ENCODE results near the gene DDB1. TPM values are rescaled to one million over a fixed set of nuclear protein-coding genes. Genes with fewer than 3 reads are reported as not detected.

The DDB1 gene
- total RNA-seq, 2 experiments from 2014 or later: 308 to 315 TPM

GRCh38 chr11:61281581-61282250 is 51.2 kb downstream of the DDB1 start:
- H3K9me3 Mint-ChIP-seq: no peaks in the 10 kb centered on the region
- DNase-seq: peak; percentile 36
- H3K4me3 Mint-ChIP-seq: no peak overlapping the region
- H3K27me3 Mint-ChIP-seq: no peaks in the 10 kb centered on the region
- H3K27ac Mint-ChIP-seq: no peak overlapping the region
- H3K36me3 Mint-ChIP-seq: peaks cover 45% of the 10 kb centered on the region
- H3K4me1 Mint-ChIP-seq: no peaks in the 10 kb centered on the region

GRCh38 chr11:61280883-61281580 is 51.9 kb downstream of the DDB1 start:
- peaks cover 42% of the 10 kb centered on the region for H3K36me3 Mint-ChIP-seq
- no peak for DNase-seq
- H3K4me1 Mint-ChIP-seq: no peaks in the 10 kb centered on the region
- no peaks in the 10 kb centered on the region for H3K27me3 Mint-ChIP-seq
- H3K9me3 Mint-ChIP-seq: no peaks in the 10 kb centered on the region
- no peak overlapping the region for H3K4me3 Mint-ChIP-seq
- no peak overlapping the region for H3K27ac Mint-ChIP-seq

GRCh38 chr11:61279934-61280659 is 52.8 kb downstream of the DDB1 start:
- peaks cover 34% of the 10 kb centered on the region for H3K36me3 Mint-ChIP-seq
- no peaks in the 10 kb centered on the region for H3K9me3 Mint-ChIP-seq
- no peaks in the 10 kb centered on the region for H3K27me3 Mint-ChIP-seq
- no peak for DNase-seq
- H3K4me3 Mint-ChIP-seq: no peak overlapping the region
- no peak overlapping the region for H3K27ac Mint-ChIP-seq
- H3K4me1 Mint-ChIP-seq: no peaks in the 10 kb centered on the region

- Mint-ChIP-seq H3K27me3 (no peaks in the 10 kb centered on the region), H3K36me3 (peaks cover 20% of the 10 kb centered on the region), H3K27ac (no peak overlapping the region), H3K9me3 (no peaks in the 10 kb centered on the region), H3K4me3 (no peak overlapping the region), H3K4me1 (no peaks in the 10 kb centered on the region)
- DNase-seq: no peak
These were observed 54.9 kb downstream of the DDB1 start for GRCh38 chr11:61278001-61278470.

- H3K4me3 Mint-ChIP-seq: no peak overlapping the region
- H3K9me3 Mint-ChIP-seq: no peaks in the 10 kb centered on the region
- no peaks in the 10 kb centered on the region for H3K4me1 Mint-ChIP-seq
- no peak overlapping the region for H3K27ac Mint-ChIP-seq
- no peaks in the 10 kb centered on the region for H3K27me3 Mint-ChIP-seq
- no peak for DNase-seq
- peaks cover 20% of the 10 kb centered on the region for H3K36me3 Mint-ChIP-seq
These were observed 55.5 kb downstream of the DDB1 start for GRCh38 chr11:61277186-61278000.

GRCh38 chr11:61275191-61275590 is 57.7 kb downstream of the DDB1 start:
- no peaks in the 10 kb centered on the region for H3K9me3 Mint-ChIP-seq
- no peak overlapping the region for H3K27ac Mint-ChIP-seq
- H3K36me3 Mint-ChIP-seq: peaks cover 11% of the 10 kb centered on the region

GRCh38 chr11:61274084-61274483 is 58.8 kb downstream of the DDB1 start:
- Mint-ChIP-seq H3K4me3 (no peak overlapping the region), H3K4me1 (no peaks in the 10 kb centered on the region), H3K36me3 (peaks cover 5% of the 10 kb centered on the region), H3K9me3 (no peaks in the 10 kb centered on the region), H3K27ac (no peak overlapping the region), H3K27me3 (no peaks in the 10 kb centered on the region)
- no peak for DNase-seq

More at GRCh38 chr11:61275191-61275590, 57.7 kb downstream of the DDB1 start:
- H3K27me3 Mint-ChIP-seq: no peaks in the 10 kb centered on the region
- no peaks in the 10 kb centered on the region for H3K4me1 Mint-ChIP-seq
- no peak overlapping the region for H3K4me3 Mint-ChIP-seq
- no peak for DNase-seq

GRCh38 chr11:61273178-61274078 is 59.5 kb downstream of the DDB1 start:
- no peak overlapping the region for H3K27ac Mint-ChIP-seq
- H3K27me3 Mint-ChIP-seq: no peaks in the 10 kb centered on the region
- no peaks in the 10 kb centered on the region for H3K9me3 Mint-ChIP-seq
- H3K4me1 Mint-ChIP-seq: no peaks in the 10 kb centered on the region
- peaks cover 3% of the 10 kb centered on the region for H3K36me3 Mint-ChIP-seq
- DNase-seq: no peak
- H3K4me3 Mint-ChIP-seq: no peak overlapping the region

GRCh38 chr11:61272731-61273130 is 60.2 kb downstream of the DDB1 start:
- no peak overlapping the region for H3K4me3 Mint-ChIP-seq
- H3K4me1 Mint-ChIP-seq: no peaks in the 10 kb centered on the region
- H3K36me3 Mint-ChIP-seq: no peaks in the 10 kb centered on the region
- no peak overlapping the region for H3K27ac Mint-ChIP-seq
- H3K27me3 Mint-ChIP-seq: no peaks in the 10 kb centered on the region
- DNase-seq: no peak
- H3K9me3 Mint-ChIP-seq: no peaks in the 10 kb centered on the region

GRCh38 chr11:61270354-61271076 is 62.4 kb downstream of the DDB1 start:
- Mint-ChIP-seq H3K4me3 (no peak overlapping the region), H3K27me3 (no peaks in the 10 kb centered on the region), H3K4me1 (no peaks in the 10 kb centered on the region), H3K9me3 (no peaks in the 10 kb centered on the region), H3K27ac (no peak overlapping the region), H3K36me3 (peaks cover under 1% of the 10 kb centered on the region)
- DNase-seq: no peak

GRCh38 chr11:61268588-61269250 is 64.2 kb downstream of the DDB1 start:
- Mint-ChIP-seq H3K27me3 (no peaks in the 10 kb centered on the region), H3K9me3 (no peaks in the 10 kb centered on the region), H3K4me3 (no peak overlapping the region), H3K4me1 (no peaks in the 10 kb centered on the region), H3K36me3 (peaks cover 2% of the 10 kb centered on the region), H3K27ac (no peak overlapping the region)
- no peak for DNase-seq

GRCh38 chr11:61267437-61267841 is 65.5 kb downstream of the DDB1 start:
- no peaks in the 10 kb centered on the region for H3K4me1 Mint-ChIP-seq
- H3K36me3 Mint-ChIP-seq: peaks cover 2% of the 10 kb centered on the region
- no peaks in the 10 kb centered on the region for H3K9me3 Mint-ChIP-seq
- H3K4me3 Mint-ChIP-seq: no peak overlapping the region
- no peak overlapping the region for H3K27ac Mint-ChIP-seq
- H3K27me3 Mint-ChIP-seq: no peaks in the 10 kb centered on the region
- no peak for DNase-seq

GRCh38 chr11:61266602-61267001 is 66.3 kb downstream of the DDB1 start:
- Mint-ChIP-seq H3K9me3 (no peaks in the 10 kb centered on the region), H3K4me1 (no peaks in the 10 kb centered on the region)
- DNase-seq: no peak

More at GRCh38 chr11:61266602-61267001, 66.3 kb downstream of the DDB1 start:
- H3K36me3 Mint-ChIP-seq: peaks cover 2% of the 10 kb centered on the region
- H3K4me3 Mint-ChIP-seq: no peak overlapping the region
- H3K27me3 Mint-ChIP-seq: no peaks in the 10 kb centered on the region
- H3K27ac Mint-ChIP-seq: no peak overlapping the region

Data from activated naive CD8-positive, alpha-beta T cell treated with anti-CD3 and anti-CD28 coated beads for 36 hours (primary cell).